ENCODE measurements around the gene EPAS1. TPM values are rescaled to one million over a fixed set of nuclear protein-coding genes. Genes with fewer than 3 reads are reported as not detected.

EPAS1 gene
- total and polyA plus RNA-seq, 3 donors from 2014 or later: 93.9 to 158 (median 142) TPM

DNA sequence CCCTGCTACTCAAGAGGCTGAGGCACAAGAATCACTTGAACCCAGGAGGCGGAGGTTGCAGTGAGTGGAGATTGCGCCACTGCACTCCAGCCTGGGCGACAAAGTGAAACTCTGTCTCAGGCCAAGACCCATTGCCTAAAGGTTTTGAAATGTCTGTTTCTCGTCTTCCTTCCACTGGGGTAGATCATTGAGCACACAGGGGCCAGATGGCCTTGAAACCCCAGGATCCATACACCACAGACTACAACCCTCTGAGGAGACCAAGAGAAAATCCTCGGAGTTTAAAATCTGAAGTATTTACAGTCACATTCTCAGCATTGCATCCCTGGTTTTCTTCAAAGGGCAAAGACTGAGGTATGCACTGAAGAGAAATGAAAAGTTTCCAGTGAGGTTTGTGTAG, 7.1 kb upstream of the EPAS1 start:
- no peaks in the 10 kb centered on the region for H3K36me3 ChIP-seq (ENCODE audit: low read depth, missing control alignments)
- TF ChIP-seq POLR2A (IDR thresholded peaks at IDR 0.05) (no peak), CTCF (IDR thresholded peaks at IDR 0.05) (no peak)
- H3K9me3 ChIP-seq: no peaks in the 10 kb centered on the region
- intact Hi-C loops (cut with DNase I; ENCODE audit: low total_unique reads): no loop called here
- no peak overlapping the region for H3K4me3 ChIP-seq
- no peaks in the 10 kb centered on the region for H3K4me1 ChIP-seq
- WGBS, 2 donors: 86 to 96% methylated on average over 5 of the region's 5 CpGs
- no peaks in the 10 kb centered on the region for H3K27me3 ChIP-seq
- no peak for DNase-seq
- no peak overlapping the region for H3K27ac ChIP-seq

GRCh38 chr2:46293466-46293865, 3.7 kb upstream of the EPAS1 start:
- TF ChIP-seq POLR2A (IDR thresholded peaks at IDR 0.05): no peak
- no peak for DNase-seq
- intact Hi-C loops (cut with DNase I; ENCODE audit: low total_unique reads): no loop called here
- H3K4me1 ChIP-seq: peaks cover 3% of the 10 kb centered on the region
- 79 to 80% methylated on average over 4 of the region's 4 CpGs for WGBS, 2 donors
- H3K4me3 ChIP-seq: no peak overlapping the region
- no peak overlapping the region for H3K27ac ChIP-seq
- no peaks in the 10 kb centered on the region for H3K27me3 ChIP-seq
- H3K9me3 ChIP-seq: no peaks in the 10 kb centered on the region
- no peaks in the 10 kb centered on the region for H3K36me3 ChIP-seq (ENCODE audit: low read depth, missing control alignments)

- 61 to 65% methylated on average over 7 of the region's 7 CpGs for WGBS, 2 donors
- TF ChIP-seq POLR2A (IDR thresholded peaks at IDR 0.05) (no peak), CTCF (IDR thresholded peaks at IDR 0.05) (no peak)
- Histone ChIP-seq H3K27me3 (no peaks in the 10 kb centered on the region), H3K4me1 (peaks cover 3% of the 10 kb centered on the region), H3K27ac (no peak overlapping the region), H3K4me3 (no peak overlapping the region), H3K36me3 (ENCODE audit: low read depth, missing control alignments) (no peaks in the 10 kb centered on the region), H3K9me3 (no peaks in the 10 kb centered on the region)
- intact Hi-C loops (cut with DNase I; ENCODE audit: low total_unique reads): no loop called here
- peak; percentile 48 for DNase-seq
Measured at GRCh38 chr2:46294176-46294836, 2.9 kb upstream of the EPAS1 start.

GRCh38 chr2:46296216-46296839, 879 bp upstream of the EPAS1 start:
- intact Hi-C loops (cut with DNase I; ENCODE audit: low total_unique reads): no loop called here
- 52 to 63% methylated on average over 18 to 25 of the region's 28 CpGs for WGBS, 2 donors

More at GRCh38 chr2:46296216-46296839, 879 bp upstream of the EPAS1 start:
- H3K4me1 ChIP-seq: peaks cover 11% of the 10 kb centered on the region
- peak overlapping the region; percentile 78 to 90 for H3K4me3 ChIP-seq
- H3K36me3 ChIP-seq (ENCODE audit: low read depth, missing control alignments): no peaks in the 10 kb centered on the region
- no peaks in the 10 kb centered on the region for H3K27me3 ChIP-seq
- H3K27ac ChIP-seq: peak overlapping the region; percentile 65 to 92
- no peaks in the 10 kb centered on the region for H3K9me3 ChIP-seq
- DNase-seq: peak; percentile 57
- TF ChIP-seq CTCF (IDR thresholded peaks at IDR 0.05): no peak
- TF ChIP-seq POLR2A (IDR thresholded peaks at IDR 0.05): no peak

All from testis (tissue), 3 donors.